H1 (cell line): ENCODE measurements around the gene MLC1. TPM values are rescaled to one million over a fixed set of nuclear protein-coding genes. Genes with fewer than 3 reads are reported as not detected.

Source experiments
- RFX5 ChIP-seq: IDR thresholded peaks from 2 replicates; pipeline ENCODE4 v1.6.1; 2011; ENCODE audit warnings: low read depth, low read length, improper control_type of control experiment, borderline replicate concordance
- SAP30 ChIP-seq: fragments of 300-600 bp; sonication (generic); IDR thresholded peaks from 2 replicates; pipeline ENCODE4 v1.7.1; 2012; ENCODE audit warnings: low read length, moderate library complexity, mild to moderate bottlenecking, inconsistent platforms; ENCODE audit not compliant: insufficient read depth, insufficient replicate concordance
- TEAD4 ChIP-seq: IDR thresholded peaks from 2 replicates; pipeline ENCODE4 v1.6.1; 2012; ENCODE audit warnings: low read depth, low read length, inconsistent platforms, mixed read lengths
- ZNF274 ChIP-seq: IDR thresholded peaks from 2 replicates; pipeline ENCODE4 v1.7.0; 2012; ENCODE audit warnings: low read length, borderline replicate concordance; ENCODE audit errors: extremely low read depth
- polyA plus RNA-seq, 7 experiments: library from polyadenylated mRNA; depleted of rRNA in 3 of 7; stranded (reverse) in 5 of 7; unstranded in 2 of 7; fragments of >200 nt in 5 of 7; fragments of 200-250 nt in 2 of 7; gene quantifications; 1 replicate in 5 of 7; 2 replicates in 1 of 7; 4 replicates in 1 of 7; pipeline versions ENCODE4 v1.2.1 to v1.2.3, GENCODE V29; 2011 to 2013; ENCODE audit warnings: missing spikeins in 2 of 7, mixed read lengths in 2 of 7
- total RNA-seq: library from RNA; stranded (reverse); fragmentation: NEBNext Ultra II Directional; extraction: Animal tissue kit (Norgen Biotek cat#: 25700); gene quantifications from 2 replicates; pipeline ENCODE4 v1.2.1, GENCODE V29; 2021
- TF ChIP-seq, protein P1 (sequence below): fragments of 300-600 bp; sonication (generic); IDR thresholded peaks from 2 replicates; pipeline ENCODE4 v1.7.1; 2012; ENCODE audit warnings: low read length, moderate library complexity, mild to moderate bottlenecking, inconsistent platforms; ENCODE audit not compliant: insufficient replicate concordance

MLC1 gene
- total and polyA plus RNA-seq, 2 of the 8 experiments (the other 6 are each of a cell fraction or from before 2014, with no cell fraction given) = 0.20 TPM; not detected in 1

DNA sequence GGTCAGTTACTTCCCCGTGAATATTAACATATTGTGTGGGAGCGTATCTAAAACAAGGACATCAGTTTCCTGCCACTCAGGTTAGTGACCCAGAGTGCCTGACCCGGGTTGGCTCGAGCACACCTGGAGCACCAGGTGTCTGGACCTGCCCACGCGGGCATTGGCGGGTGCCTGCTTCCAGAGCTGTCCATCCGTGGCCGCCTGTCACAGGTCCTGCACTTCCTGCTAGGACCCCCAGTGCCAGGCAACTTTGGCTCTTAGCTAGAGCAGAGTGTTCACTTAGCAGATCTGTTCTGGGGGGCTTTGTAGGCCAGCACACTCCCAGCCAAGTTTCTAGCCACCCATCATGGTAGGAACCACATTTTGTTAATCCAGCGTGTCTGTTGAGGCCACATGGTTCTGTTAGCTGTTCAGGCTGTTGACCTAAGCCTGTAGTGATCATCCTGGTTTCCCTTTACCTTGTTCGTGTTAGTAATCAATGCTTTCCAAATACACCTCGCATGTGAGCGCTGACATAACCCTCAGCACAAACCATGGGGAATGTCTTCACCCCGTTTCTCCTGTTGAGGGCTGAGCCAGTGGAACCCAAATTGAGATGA lies 34.0 kb upstream of the MLC1 start (continued):
- TF ChIP-seq, protein P1, sequence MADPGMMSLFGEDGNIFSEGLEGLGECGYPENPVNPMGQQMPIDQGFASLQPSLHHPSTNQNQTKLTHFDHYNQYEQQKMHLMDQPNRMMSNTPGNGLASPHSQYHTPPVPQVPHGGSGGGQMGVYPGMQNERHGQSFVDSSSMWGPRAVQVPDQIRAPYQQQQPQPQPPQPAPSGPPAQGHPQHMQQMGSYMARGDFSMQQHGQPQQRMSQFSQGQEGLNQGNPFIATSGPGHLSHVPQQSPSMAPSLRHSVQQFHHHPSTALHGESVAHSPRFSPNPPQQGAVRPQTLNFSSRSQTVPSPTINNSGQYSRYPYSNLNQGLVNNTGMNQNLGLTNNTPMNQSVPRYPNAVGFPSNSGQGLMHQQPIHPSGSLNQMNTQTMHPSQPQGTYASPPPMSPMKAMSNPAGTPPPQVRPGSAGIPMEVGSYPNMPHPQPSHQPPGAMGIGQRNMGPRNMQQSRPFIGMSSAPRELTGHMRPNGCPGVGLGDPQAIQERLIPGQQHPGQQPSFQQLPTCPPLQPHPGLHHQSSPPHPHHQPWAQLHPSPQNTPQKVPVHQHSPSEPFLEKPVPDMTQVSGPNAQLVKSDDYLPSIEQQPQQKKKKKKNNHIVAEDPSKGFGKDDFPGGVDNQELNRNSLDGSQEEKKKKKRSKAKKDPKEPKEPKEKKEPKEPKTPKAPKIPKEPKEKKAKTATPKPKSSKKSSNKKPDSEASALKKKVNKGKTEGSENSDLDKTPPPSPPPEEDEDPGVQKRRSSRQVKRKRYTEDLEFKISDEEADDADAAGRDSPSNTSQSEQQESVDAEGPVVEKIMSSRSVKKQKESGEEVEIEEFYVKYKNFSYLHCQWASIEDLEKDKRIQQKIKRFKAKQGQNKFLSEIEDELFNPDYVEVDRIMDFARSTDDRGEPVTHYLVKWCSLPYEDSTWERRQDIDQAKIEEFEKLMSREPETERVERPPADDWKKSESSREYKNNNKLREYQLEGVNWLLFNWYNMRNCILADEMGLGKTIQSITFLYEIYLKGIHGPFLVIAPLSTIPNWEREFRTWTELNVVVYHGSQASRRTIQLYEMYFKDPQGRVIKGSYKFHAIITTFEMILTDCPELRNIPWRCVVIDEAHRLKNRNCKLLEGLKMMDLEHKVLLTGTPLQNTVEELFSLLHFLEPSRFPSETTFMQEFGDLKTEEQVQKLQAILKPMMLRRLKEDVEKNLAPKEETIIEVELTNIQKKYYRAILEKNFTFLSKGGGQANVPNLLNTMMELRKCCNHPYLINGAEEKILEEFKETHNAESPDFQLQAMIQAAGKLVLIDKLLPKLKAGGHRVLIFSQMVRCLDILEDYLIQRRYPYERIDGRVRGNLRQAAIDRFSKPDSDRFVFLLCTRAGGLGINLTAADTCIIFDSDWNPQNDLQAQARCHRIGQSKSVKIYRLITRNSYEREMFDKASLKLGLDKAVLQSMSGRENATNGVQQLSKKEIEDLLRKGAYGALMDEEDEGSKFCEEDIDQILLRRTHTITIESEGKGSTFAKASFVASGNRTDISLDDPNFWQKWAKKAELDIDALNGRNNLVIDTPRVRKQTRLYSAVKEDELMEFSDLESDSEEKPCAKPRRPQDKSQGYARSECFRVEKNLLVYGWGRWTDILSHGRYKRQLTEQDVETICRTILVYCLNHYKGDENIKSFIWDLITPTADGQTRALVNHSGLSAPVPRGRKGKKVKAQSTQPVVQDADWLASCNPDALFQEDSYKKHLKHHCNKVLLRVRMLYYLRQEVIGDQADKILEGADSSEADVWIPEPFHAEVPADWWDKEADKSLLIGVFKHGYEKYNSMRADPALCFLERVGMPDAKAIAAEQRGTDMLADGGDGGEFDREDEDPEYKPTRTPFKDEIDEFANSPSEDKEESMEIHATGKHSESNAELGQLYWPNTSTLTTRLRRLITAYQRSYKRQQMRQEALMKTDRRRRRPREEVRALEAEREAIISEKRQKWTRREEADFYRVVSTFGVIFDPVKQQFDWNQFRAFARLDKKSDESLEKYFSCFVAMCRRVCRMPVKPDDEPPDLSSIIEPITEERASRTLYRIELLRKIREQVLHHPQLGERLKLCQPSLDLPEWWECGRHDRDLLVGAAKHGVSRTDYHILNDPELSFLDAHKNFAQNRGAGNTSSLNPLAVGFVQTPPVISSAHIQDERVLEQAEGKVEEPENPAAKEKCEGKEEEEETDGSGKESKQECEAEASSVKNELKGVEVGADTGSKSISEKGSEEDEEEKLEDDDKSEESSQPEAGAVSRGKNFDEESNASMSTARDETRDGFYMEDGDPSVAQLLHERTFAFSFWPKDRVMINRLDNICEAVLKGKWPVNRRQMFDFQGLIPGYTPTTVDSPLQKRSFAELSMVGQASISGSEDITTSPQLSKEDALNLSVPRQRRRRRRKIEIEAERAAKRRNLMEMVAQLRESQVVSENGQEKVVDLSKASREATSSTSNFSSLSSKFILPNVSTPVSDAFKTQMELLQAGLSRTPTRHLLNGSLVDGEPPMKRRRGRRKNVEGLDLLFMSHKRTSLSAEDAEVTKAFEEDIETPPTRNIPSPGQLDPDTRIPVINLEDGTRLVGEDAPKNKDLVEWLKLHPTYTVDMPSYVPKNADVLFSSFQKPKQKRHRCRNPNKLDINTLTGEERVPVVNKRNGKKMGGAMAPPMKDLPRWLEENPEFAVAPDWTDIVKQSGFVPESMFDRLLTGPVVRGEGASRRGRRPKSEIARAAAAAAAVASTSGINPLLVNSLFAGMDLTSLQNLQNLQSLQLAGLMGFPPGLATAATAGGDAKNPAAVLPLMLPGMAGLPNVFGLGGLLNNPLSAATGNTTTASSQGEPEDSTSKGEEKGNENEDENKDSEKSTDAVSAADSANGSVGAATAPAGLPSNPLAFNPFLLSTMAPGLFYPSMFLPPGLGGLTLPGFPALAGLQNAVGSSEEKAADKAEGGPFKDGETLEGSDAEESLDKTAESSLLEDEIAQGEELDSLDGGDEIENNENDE = no peak
- TF ChIP-seq TEAD4 (no peak), RFX5 (no peak), ZNF274 (no peak), SAP30 (no peak)
